IPS-11a (cell line): ENCODE measurements around the gene AGTPBP1.
"Not testable (repeated sequence)": the region's sequence is repeated elsewhere in the genome, so short reads cannot be mapped to it uniquely, and the experiment has no call there.

Experiments
- H3K4me3 ChIP-seq: one replicate; pipeline ENCODE4 v1.5.1; 2013; ENCODE audit warnings: low read depth, low read length, control low read depth

Gene AGTPBP1

GRCh38 chr9:85723215-85723614, 18.5 kb downstream of the AGTPBP1 start:
- H3K4me3 ChIP-seq, result no peak overlapping the region

- H3K4me3 ChIP-seq, result not testable (repeated sequence)
Observed at GRCh38 chr9:85719411-85719810, 22.3 kb downstream of the AGTPBP1 start.

- not testable (repeated sequence) for H3K4me3 ChIP-seq
Observed at GRCh38 chr9:85717818-85718217, 23.9 kb downstream of the AGTPBP1 start.

DNA sequence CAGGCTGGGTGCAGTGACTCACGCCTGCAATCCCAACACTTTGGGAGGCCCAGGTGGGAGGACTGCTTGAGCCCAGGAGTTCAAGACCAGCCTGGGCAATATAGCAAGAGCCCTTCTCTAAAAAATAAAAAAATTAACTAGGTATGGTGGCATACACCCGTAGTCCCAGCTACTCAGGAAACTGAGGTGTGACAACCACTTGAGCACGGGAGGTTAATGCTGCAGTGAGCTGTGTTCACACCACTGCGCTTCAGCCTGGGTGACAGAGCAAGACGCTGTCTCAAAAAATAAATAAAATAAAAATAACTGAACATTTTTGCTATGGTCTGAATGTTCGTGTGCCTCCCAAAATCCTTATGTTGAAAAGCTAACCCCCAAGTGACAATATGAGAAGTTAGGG, 24.5 kb downstream of the AGTPBP1 start:
- no peak overlapping the region for H3K4me3 ChIP-seq

DNA sequence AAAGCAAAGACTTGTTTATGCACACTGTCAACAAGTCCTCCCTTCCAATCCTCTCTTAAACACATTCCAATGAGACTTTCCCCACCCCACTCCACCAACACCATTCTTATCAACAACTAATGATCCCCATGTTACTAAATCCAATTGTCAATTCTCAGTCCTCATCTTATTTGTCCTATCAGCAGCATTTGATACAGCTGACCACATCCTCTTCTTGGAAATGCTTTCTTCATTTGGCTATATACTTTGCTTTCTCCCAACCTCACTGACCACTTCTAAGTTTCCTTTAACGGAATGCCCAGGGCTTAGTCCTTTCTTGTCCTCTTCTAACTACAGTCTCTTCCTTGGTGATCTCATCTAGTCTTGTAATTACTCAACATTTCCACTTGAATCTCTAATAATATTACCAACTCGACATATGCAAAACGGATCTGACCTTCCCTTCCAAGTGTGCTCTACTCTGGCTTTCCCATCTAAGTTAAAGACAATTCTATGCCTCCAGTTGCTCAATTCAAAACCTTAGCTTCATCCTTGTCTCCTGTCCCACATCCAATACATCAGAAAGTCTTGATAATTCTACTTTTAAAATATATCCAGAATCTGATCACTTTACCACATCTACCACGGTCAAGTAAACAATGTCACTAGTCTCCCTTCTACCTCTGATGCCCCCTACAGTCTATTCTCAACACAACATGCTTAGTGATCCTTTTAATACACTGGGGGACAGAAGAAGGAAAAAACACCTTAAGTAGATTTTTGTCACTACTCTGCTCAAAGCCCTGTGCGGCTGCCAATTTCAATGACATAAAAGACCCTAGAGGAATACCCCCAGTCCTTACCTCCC, 25.5 kb downstream of the AGTPBP1 start:
- no peak overlapping the region for H3K4me3 ChIP-seq

DNA sequence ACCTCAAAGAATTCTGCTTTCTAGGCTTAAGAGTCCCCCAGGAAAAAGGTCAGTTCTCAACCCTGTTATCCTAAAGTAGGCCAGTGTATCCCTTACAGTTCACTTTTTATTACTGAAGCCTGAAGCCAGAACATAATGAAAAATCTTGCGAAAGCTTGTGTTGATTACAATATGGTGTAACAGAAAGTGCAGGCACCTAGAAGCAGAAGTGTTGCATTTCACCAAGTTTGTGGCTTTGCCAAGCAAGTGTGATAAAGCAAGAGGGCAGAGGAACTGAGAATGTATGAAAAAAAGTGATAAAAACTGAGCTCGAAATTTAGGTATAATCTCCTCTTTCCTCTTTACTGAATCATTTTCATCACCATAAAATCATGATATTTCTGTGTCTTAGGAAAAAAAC, 26.2 kb downstream of the AGTPBP1 start:
- no peak overlapping the region for H3K4me3 ChIP-seq

GRCh38 chr9:85713897-85714296, 27.9 kb downstream of the AGTPBP1 start:
- no peak overlapping the region for H3K4me3 ChIP-seq

DNA sequence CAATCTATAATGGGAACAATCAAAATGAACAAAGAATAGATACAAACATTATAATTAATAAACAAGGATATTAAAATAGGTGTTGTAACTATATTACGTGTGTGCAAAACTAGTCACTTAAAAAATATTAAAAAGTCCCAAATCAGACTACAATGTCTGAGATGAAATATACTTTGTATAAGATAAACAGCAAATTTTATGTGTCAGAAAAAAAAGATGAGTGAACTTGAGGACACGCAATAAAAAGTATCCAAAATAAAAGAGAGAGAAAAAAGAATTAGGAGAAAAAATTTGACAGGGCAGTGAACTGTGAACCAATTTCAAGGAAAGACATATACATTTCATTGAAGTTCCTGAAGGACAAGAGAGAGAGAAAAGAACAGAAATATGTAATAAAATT, 37.0 kb downstream of the AGTPBP1 start:
- H3K4me3 ChIP-seq, result no peak overlapping the region

GRCh38 chr9:85703398-85703797, 38.4 kb downstream of the AGTPBP1 start:
- H3K4me3 ChIP-seq, result no peak overlapping the region

GRCh38 chr9:85702726-85703289, 38.9 kb downstream of the AGTPBP1 start:
- H3K4me3 ChIP-seq, result no peak overlapping the region

DNA sequence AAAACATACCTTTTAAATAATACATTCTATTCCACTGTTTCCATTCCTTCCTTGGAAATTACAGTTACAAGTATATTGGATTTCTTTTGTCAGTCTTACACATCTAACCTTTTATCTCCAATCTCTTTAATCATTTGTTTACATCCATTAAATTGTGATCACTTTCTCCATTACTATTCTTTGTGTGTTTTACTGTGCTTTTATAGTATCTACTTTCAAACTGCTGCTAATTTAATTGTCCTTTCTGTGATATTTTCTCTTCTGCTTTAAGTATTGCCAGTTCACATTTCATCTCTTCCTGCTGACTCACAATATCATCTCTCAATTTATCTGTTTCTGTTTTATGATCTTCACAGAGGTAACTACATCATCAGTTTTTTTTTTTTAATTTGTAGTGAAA, 39.6 kb downstream of the AGTPBP1 start:
- H3K4me3 ChIP-seq, result no peak overlapping the region

DNA sequence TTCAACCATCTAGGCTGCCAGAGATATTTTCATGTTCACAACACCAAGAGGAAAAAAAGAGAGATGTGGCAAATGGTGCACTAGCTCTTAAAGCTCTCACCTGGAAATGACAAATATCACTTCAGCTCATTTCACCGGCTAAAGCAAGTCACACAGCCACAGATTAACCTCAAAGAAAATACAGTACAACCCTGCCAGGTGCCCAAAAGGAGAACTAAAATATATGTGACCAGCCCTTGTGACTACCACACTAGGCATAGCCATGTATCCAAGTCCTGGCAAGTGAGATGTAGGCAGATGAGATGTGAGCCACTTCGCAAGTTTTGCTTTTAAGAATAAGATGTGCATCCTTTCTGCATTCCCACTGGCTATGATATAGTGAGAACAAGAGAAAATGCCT, 41.4 kb downstream of the AGTPBP1 start:
- H3K4me3 ChIP-seq, result no peak overlapping the region

DNA sequence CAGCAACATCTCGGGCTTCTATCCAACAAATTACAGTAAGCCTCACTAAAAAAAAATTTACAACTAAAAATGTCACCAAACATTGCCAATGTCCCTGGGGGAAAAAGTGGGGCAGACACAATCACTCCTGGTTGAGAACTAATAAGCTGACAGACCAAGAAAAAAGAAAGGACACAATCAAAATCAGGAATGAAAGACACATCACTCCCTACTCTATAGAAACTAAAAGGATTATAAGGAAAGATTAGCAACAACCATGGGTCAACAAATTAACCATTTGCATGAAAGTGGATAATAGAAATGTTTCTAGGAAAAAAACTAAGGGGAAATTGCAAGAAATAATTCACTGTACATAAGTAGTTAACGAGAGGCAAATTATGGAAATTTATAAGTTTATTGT, 53.4 kb downstream of the AGTPBP1 start:
- no peak overlapping the region for H3K4me3 ChIP-seq

- no peak overlapping the region for H3K4me3 ChIP-seq
Observed at GRCh38 chr9:85685081-85685480, 56.7 kb downstream of the AGTPBP1 start.

- no peak overlapping the region for H3K4me3 ChIP-seq
Observed at GRCh38 chr9:85676790-85677189, 65.0 kb downstream of the AGTPBP1 start.

DNA sequence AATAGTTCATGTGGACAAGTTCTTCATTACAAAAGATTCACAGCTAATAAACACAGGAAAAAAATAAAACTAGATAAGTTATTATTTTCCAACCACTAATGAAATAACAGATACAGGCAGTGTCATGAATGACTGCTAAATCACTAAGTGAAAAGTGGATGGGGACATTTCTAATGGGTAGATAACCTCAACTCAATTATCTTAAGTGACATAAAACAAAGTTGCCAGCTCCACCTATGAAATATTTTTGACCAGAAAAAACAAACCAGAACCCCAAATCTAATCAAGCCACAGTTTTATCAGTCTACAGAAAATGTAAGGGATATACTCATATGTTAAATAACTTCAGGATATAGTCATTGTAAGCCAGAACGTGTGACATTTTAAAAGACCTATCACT, 74.4 kb downstream of the AGTPBP1 start:
- H3K4me3 ChIP-seq, result no peak overlapping the region

GRCh38 chr9:85666086-85666485, 75.7 kb downstream of the AGTPBP1 start:
- H3K4me3 ChIP-seq, result no peak overlapping the region

DNA sequence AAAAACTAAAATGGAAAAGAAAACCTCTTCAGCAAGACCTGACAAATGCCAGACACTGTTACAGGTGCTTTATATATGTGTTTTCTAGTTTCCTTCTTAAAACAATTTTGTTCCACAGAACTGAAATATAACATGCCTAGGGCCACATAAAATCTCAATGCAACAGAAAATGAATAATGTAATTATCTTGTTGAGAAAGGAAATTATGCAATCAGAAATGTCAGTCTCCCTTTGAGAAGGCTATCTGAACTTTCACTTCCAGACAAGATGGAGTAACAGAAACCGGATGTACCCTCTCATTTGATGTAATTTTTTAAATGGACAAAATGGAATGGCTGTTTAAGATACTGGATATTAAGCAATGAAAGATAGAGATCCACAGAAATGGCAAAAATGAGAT, 79.2 kb downstream of the AGTPBP1 start:
- no peak overlapping the region for H3K4me3 ChIP-seq

GRCh38 chr9:85658716-85659115, 83.0 kb downstream of the AGTPBP1 start:
- no peak overlapping the region for H3K4me3 ChIP-seq

GRCh38 chr9:85653153-85653552, 88.6 kb downstream of the AGTPBP1 start:
- H3K4me3 ChIP-seq, result no peak overlapping the region

DNA sequence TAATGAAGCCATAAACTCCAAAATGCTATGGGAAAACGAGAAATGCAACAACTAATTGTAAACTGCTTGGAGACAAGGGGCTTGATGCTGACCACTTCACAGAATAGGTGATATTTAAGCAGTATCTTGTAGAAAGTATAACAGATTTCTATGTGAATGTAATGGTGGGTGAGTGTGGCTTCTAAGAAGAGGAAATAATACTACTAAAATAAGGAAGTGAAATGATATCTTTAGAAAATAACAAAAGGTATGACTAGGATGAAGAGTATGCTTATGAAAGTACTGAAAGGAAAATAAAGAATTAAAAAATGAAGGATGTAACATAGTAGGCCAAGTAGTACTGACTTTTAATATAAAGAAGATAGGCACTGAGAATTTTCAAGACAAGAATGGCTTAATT, 94.2 kb downstream of the AGTPBP1 start:
- no peak overlapping the region for H3K4me3 ChIP-seq

DNA sequence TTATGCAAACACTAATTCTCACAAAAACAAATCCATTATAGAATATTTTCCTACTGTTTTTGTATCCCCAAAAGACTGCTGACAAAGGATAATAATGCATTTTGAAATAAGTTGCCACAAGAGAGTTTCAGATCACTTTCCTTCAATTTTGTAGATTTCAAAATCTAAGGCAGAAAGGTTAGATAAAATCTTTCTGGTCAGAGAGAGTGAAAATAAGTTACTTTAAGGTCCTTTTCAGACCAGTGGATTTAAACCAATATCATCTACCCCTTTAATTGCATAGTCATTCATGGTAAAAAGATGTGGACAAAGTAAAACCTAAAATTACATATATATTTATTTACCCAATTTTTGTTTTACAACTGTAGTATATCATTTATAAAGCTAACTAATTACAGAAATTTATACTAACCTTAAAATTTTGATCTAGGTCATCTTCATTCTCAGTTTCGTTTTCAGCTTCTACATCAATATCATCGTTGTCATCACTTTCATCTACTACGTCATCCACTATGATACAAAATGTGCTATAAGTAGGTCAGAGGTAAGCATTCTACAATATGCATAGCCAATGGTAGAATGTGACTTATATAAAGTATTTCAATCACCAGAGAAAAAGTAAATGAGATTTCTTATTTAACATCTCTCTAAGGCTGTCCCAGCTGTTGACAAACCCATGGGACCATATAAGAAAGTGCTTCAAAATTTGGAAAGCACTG, 95.7 kb downstream of the AGTPBP1 start:
- H3K4me3 ChIP-seq, result no peak overlapping the region
